Liver (tissue), 9 donors: ENCODE measurements around the gene PKNOX1. TPM values are rescaled to one million over a fixed set of nuclear protein-coding genes. Genes with fewer than 3 reads are reported as not detected.

ENCODE experiments used
- DNase-seq: peaks from one replicate; pipeline ENCODE4 v3.0.0-alpha.2; 2017; ENCODE audit warnings: low spot score
- H3K27ac ChIP-seq, 2 donors: one replicate each; pipeline ENCODE4 v1.7.0; 2013; ENCODE audit warnings: inconsistent platforms in 2 of 2, low read length in 2 of 2, control low read depth in 1 of 2, low read depth in 1 of 2, mild to moderate bottlenecking in 1 of 2
- H3K27me3 ChIP-seq, 4 donors: one replicate each; pipeline versions ENCODE4 v1.6.1 to v1.7.0; 2013; ENCODE audit warnings: low read length in 3 of 4, inconsistent platforms in 1 of 4, mild to moderate bottlenecking in 1 of 4, moderate library complexity in 1 of 4; ENCODE audit not compliant: control insufficient read depth in 4 of 4, insufficient read depth in 4 of 4
- H3K36me3 ChIP-seq, 4 donors: one replicate each; pipeline versions ENCODE4 v1.6.1 to v1.7.0; 2013; ENCODE audit warnings: low read length in 3 of 4, mild to moderate bottlenecking in 3 of 4, low read depth in 1 of 4, moderate library complexity in 1 of 4; ENCODE audit not compliant: control insufficient read depth in 4 of 4, insufficient read depth in 3 of 4
- H3K4me1 ChIP-seq, 4 donors: one replicate each; pipeline versions ENCODE4 v1.6.1 to v1.7.0; 2013; ENCODE audit warnings: low read length in 3 of 4, mild to moderate bottlenecking in 3 of 4, moderate library complexity in 1 of 4; ENCODE audit not compliant: control insufficient read depth in 4 of 4, insufficient read depth in 4 of 4
- H3K4me3 ChIP-seq, 3 donors: one replicate each; pipeline versions ENCODE4 v1.6.1 to v1.7.0; 2013; ENCODE audit warnings: low read length in 3 of 3, control low read depth in 1 of 3, low read depth in 1 of 3, mild to moderate bottlenecking in 1 of 3
- H3K9ac ChIP-seq, 2 donors: one replicate each; pipeline ENCODE4 v1.7.0; 2013; ENCODE audit warnings: low read length in 2 of 2, mild to moderate bottlenecking in 2 of 2, moderate library complexity in 2 of 2, control low read depth in 1 of 2, low read depth in 1 of 2
- H3K9me3 ChIP-seq, 4 donors: one replicate each; pipeline versions ENCODE4 v1.6.1 to v1.7.0; 2013; ENCODE audit warnings: low read length in 3 of 4; ENCODE audit not compliant: control insufficient read depth in 4 of 4
- EGR1 ChIP-seq, 2 donors: IDR thresholded peaks; 2 replicates each; pipeline ENCODE4 v1.6.1; 2016 to 2018; ENCODE audit warnings: antibody characterized with exemption in 2 of 2, low read depth in 2 of 2
- FOXA1 ChIP-seq: IDR thresholded peaks from 2 replicates; pipeline ENCODE4 v1.6.1; 2016; ENCODE audit warnings: antibody characterized with exemption
- FOXA2 ChIP-seq: IDR thresholded peaks from 2 replicates; pipeline ENCODE4 v1.6.1; 2016; ENCODE audit warnings: antibody characterized with exemption
- GABPA ChIP-seq, 2 donors: IDR thresholded peaks in 1 of 2; conservative IDR thresholded peaks in 1 of 2; 2 replicates each; pipeline ENCODE4 v1.6.1; 2016; ENCODE audit warnings: antibody characterized with exemption in 2 of 2, mild to moderate bottlenecking in 1 of 2, moderate library complexity in 1 of 2
- HNF4A ChIP-seq, 2 donors: conservative IDR thresholded peaks; 2 replicates each; pipeline ENCODE4 v1.6.1; 2016; ENCODE audit warnings: antibody characterized with exemption in 2 of 2, mild to moderate bottlenecking in 2 of 2
- JUND ChIP-seq, 2 donors: IDR thresholded peaks; 2 replicates each; pipeline ENCODE4 v1.6.1; 2016; ENCODE audit warnings: antibody characterized with exemption in 2 of 2
- RAD21 ChIP-seq, 2 donors: IDR thresholded peaks; 2 replicates each; pipeline ENCODE4 v1.6.1; 2016; ENCODE audit warnings: antibody characterized with exemption in 2 of 2, mild to moderate bottlenecking in 2 of 2
- RXRA ChIP-seq, 2 donors: IDR thresholded peaks; 2 replicates each; pipeline ENCODE4 v1.6.1; 2017 to 2018; ENCODE audit warnings: antibody characterized with exemption in 2 of 2, mild to moderate bottlenecking in 1 of 2
- SP1 ChIP-seq: IDR thresholded peaks from 2 replicates; pipeline ENCODE4 v1.6.1; 2018; ENCODE audit warnings: antibody characterized with exemption, mild to moderate bottlenecking
- TAF1 ChIP-seq: conservative IDR thresholded peaks from 2 replicates; pipeline ENCODE4 v1.6.1; 2016; ENCODE audit warnings: antibody characterized with exemption, mild to moderate bottlenecking
- YY1 ChIP-seq: IDR thresholded peaks from 2 replicates; pipeline ENCODE4 v1.6.1; 2016; ENCODE audit warnings: antibody characterized with exemption, mild to moderate bottlenecking
- WGBS: extraction: QIAGEN DNeasy Blood & Tissue Kit; methylation state at CpG from one replicate; pipeline ENCODE4 v1.1.7; 2013; 5-methylcytosine and 5-hydroxymethylcytosine counted together
- polyA plus RNA-seq, 2 donors: library from polyadenylated mRNA; stranded (reverse) in 1 of 2; unstranded in 1 of 2; fragments of 200-250 nt in 1 of 2; fragments of >200 nt in 1 of 2; fragmentation: Nextera tagmentation in 1 of 2; extraction: Ambion mirVana in 1 of 2; gene quantifications; one replicate each; pipeline versions ENCODE4 v1.2.1 to v1.2.3, GENCODE V29; 2013 to 2015
- total RNA-seq, 2 donors: library from RNA; depleted of rRNA; stranded (reverse); fragments of >200 nt; gene quantifications; one replicate each; pipeline ENCODE4 v1.2.3, GENCODE V29; 2014
- TF ChIP-seq, protein P1 (sequence below): fragments of 150-350 bp; IDR thresholded peaks from 2 replicates; pipeline ENCODE4 v1.5.1; 2017; ENCODE audit warnings: improper control_type of control experiment, low read depth, low read length; ENCODE audit not compliant: missing input control
- TF ChIP-seq, protein P2 (sequence below): IDR thresholded peaks from 2 replicates; pipeline ENCODE4 v1.6.1; 2016; ENCODE audit warnings: antibody characterized with exemption
- TF ChIP-seq, protein P3 (sequence below): IDR thresholded peaks from 2 replicates; pipeline ENCODE4 v1.6.1; 2016; ENCODE audit warnings: antibody characterized with exemption, mild to moderate bottlenecking
- donor health status: healthy.
- donor health status: healthy.
- donor health status: healthy.
- donor health status: healthy.
- donor health status: healthy.

Gene PKNOX1
- total and polyA plus RNA-seq, 4 donors: 2.8 to 10.3 (median 8.0) TPM

- no peak for TF ChIP-seq HNF4A (conservative IDR thresholded peaks at IDR 0.05)
- TF ChIP-seq GABPA (IDR thresholded peaks at IDR 0.05 in 1 of 2, conservative IDR thresholded peaks at IDR 0.05 in 1 of 2): no peak
- TF ChIP-seq, protein P1, sequence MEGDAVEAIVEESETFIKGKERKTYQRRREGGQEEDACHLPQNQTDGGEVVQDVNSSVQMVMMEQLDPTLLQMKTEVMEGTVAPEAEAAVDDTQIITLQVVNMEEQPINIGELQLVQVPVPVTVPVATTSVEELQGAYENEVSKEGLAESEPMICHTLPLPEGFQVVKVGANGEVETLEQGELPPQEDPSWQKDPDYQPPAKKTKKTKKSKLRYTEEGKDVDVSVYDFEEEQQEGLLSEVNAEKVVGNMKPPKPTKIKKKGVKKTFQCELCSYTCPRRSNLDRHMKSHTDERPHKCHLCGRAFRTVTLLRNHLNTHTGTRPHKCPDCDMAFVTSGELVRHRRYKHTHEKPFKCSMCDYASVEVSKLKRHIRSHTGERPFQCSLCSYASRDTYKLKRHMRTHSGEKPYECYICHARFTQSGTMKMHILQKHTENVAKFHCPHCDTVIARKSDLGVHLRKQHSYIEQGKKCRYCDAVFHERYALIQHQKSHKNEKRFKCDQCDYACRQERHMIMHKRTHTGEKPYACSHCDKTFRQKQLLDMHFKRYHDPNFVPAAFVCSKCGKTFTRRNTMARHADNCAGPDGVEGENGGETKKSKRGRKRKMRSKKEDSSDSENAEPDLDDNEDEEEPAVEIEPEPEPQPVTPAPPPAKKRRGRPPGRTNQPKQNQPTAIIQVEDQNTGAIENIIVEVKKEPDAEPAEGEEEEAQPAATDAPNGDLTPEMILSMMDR: no peak
Observed at GRCh38 chr21:42971897-42972275, 2.5 kb upstream of the PKNOX1 start (continued).

- Histone ChIP-seq H3K9ac (peak overlapping the region; percentile 10 to 94), H3K9me3 (no peaks in the 10 kb centered on the region), H3K4me1 (peaks cover 5 to 20% (median 10%) of the 10 kb centered on the region in 4 donors), H3K4me3 (peak overlapping the region; percentile 58 to 87 (median 63)), H3K27ac (peak overlapping the region; percentile 69 to 86), H3K36me3 (peaks cover 0 to 1% (median 0%) of the 10 kb centered on the region in 4 donors), H3K27me3 (no peaks in the 10 kb centered on the region)
- no peak for TF ChIP-seq FOXA2
- TF ChIP-seq FOXA1: no peak
- no peak for TF ChIP-seq RAD21 (IDR thresholded peaks at IDR 0.05)
- no peak for TF ChIP-seq EGR1 (IDR thresholded peaks at IDR 0.05; ENCODE audit: low read depth in 2 of 2)
- no peak for TF ChIP-seq RXRA (IDR thresholded peaks at IDR 0.05)
- TF ChIP-seq, protein P1: no peak
- TF ChIP-seq TAF1: no peak
- no peak for TF ChIP-seq JUND (IDR thresholded peaks at IDR 0.05)
- TF ChIP-seq YY1: no peak
- TF ChIP-seq SP1: no peak
- TF ChIP-seq, protein P2, sequence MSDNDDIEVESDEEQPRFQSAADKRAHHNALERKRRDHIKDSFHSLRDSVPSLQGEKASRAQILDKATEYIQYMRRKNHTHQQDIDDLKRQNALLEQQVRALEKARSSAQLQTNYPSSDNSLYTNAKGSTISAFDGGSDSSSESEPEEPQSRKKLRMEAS: no peak
- TF ChIP-seq, protein P3, sequence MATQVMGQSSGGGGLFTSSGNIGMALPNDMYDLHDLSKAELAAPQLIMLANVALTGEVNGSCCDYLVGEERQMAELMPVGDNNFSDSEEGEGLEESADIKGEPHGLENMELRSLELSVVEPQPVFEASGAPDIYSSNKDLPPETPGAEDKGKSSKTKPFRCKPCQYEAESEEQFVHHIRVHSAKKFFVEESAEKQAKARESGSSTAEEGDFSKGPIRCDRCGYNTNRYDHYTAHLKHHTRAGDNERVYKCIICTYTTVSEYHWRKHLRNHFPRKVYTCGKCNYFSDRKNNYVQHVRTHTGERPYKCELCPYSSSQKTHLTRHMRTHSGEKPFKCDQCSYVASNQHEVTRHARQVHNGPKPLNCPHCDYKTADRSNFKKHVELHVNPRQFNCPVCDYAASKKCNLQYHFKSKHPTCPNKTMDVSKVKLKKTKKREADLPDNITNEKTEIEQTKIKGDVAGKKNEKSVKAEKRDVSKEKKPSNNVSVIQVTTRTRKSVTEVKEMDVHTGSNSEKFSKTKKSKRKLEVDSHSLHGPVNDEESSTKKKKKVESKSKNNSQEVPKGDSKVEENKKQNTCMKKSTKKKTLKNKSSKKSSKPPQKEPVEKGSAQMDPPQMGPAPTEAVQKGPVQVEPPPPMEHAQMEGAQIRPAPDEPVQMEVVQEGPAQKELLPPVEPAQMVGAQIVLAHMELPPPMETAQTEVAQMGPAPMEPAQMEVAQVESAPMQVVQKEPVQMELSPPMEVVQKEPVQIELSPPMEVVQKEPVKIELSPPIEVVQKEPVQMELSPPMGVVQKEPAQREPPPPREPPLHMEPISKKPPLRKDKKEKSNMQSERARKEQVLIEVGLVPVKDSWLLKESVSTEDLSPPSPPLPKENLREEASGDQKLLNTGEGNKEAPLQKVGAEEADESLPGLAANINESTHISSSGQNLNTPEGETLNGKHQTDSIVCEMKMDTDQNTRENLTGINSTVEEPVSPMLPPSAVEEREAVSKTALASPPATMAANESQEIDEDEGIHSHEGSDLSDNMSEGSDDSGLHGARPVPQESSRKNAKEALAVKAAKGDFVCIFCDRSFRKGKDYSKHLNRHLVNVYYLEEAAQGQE: no peak
- WGBS: 68% methylated on average over 19 of the region's 19 CpGs
- DNase-seq: no peak
Observed at GRCh38 chr21:42973309-42973990, 912 bp upstream of the PKNOX1 start.
